Stimulated activated CD4-positive, alpha-beta T cell treated with anti-CD3 and anti-CD28 coated beads, Interleukin-4, amount 100 ng/mL, for 24 hours (primary cell): ENCODE measurements around the gene MAP3K4.

Experiments used
- DNase-seq: peaks from one replicate; pipeline ENCODE4 v3.0.0-alpha.2; 2020

MAP3K4 gene

GRCh38 chr6:161128680-161129196, 137.2 kb downstream of the MAP3K4 start:
- peak; percentile 46 for DNase-seq

- no peak for DNase-seq
Measured at GRCh38 chr6:161130541-161130940, 139.0 kb downstream of the MAP3K4 start.

GRCh38 chr6:161130967-161131766, 139.6 kb downstream of the MAP3K4 start:
- DNase-seq = no peak

- DNase-seq = no peak
Measured at GRCh38 chr6:161132384-161132783, 140.8 kb downstream of the MAP3K4 start.

GRCh38 chr6:161133963-161134362, 142.4 kb downstream of the MAP3K4 start:
- DNase-seq = no peak

- no peak for DNase-seq
Measured at GRCh38 chr6:161134550-161135298, 143.2 kb downstream of the MAP3K4 start.

- DNase-seq = no peak
Measured at GRCh38 chr6:161135695-161136591, 144.4 kb downstream of the MAP3K4 start.

- DNase-seq = no peak
Measured at GRCh38 chr6:161136655-161137054, 145.1 kb downstream of the MAP3K4 start.

GRCh38 chr6:161137320-161137719, 145.8 kb downstream of the MAP3K4 start:
- no peak for DNase-seq

GRCh38 chr6:161137839-161138542, 146.4 kb downstream of the MAP3K4 start:
- no peak for DNase-seq

- DNase-seq = no peak
Measured at GRCh38 chr6:161138543-161139303, 147.2 kb downstream of the MAP3K4 start.

- no peak for DNase-seq
Measured at GRCh38 chr6:161139304-161139765, 147.8 kb downstream of the MAP3K4 start.

- DNase-seq = no peak
Measured at GRCh38 chr6:161139766-161140553, 148.4 kb downstream of the MAP3K4 start.

GRCh38 chr6:161140554-161140875, 148.9 kb downstream of the MAP3K4 start:
- DNase-seq = no peak

GRCh38 chr6:161141173-161141572, 149.6 kb downstream of the MAP3K4 start:
- no peak for DNase-seq

GRCh38 chr6:161142957-161143296, 151.4 kb downstream of the MAP3K4 start:
- no peak for DNase-seq

- DNase-seq = no peak
Measured at GRCh38 chr6:161143663-161144430, 152.3 kb downstream of the MAP3K4 start.

- no peak for DNase-seq
Measured at GRCh38 chr6:161150136-161150535, 158.6 kb downstream of the MAP3K4 start.

GRCh38 chr6:161150566-161150965, 159.0 kb downstream of the MAP3K4 start:
- DNase-seq = no peak

GRCh38 chr6:161151059-161151645, 159.6 kb downstream of the MAP3K4 start:
- no peak for DNase-seq
